ENCODE measurements around the gene CNOT4.
"Not testable (repeated sequence)": the region's sequence is repeated elsewhere in the genome, so short reads cannot be mapped to it uniquely, and the experiment has no call there.

CNOT4 gene

DNA sequence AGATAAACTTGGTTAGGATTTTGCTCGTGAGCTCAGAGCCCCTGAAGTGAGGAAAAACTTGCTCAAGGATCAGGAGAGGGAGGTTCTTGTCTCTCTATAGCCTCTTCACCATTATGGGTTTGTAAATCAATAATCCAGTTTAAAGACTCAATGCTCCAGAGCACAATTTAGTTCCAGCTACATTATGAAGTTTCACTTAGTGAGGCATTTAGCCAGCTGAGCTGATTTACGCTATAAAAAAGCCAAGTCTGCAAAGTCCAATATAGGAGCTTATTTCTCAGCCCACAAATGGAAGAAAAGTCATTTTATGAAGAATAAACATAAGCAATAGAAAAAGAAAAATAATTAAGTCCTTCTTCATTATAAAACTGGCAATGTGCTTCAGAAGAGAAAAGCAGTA lies 145.7 kb downstream of the CNOT4 start:
- no peak for DNase-seq

DNA sequence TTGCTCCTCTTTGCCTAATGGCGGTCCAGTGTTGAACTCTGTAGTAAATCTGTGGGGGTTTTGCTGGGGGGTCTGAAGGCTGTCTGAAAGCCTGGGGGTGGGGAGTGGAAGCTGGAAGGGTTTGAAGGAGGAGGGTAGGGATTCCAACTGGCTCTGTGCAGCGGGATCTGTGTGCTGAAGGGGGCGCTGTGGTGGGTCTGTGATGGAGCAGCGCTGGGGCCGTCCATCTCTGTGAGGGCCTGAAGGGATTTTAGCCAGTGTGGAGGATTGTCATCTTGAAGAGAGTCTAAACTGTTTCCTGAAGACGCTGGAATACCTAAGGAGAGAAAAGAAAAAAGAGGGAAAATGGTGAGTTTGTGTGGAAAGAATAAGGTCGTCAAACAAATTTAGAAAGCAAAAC lies 147.0 kb downstream of the CNOT4 start:
- no peak for DNase-seq

DNA sequence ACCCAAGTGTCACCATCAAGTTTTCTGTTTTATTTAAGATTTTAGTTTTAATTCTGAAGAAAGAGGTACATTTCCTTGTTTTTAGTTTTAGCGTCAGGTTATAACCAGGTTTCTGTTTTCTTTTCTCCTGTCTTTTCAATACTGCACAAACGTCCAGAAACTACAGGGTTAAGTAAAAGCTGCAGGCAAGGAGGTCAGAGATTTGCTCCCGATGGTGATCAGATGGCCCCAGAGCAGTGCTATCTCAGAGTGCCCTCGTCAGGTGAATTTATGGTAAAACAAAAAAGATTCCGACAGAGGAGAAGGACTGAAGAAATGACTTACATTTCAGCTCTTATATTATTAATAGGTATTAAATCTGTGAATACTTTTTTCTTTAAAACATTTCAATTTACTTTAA lies 148.1 kb downstream of the CNOT4 start:
- no peak for DNase-seq

DNA sequence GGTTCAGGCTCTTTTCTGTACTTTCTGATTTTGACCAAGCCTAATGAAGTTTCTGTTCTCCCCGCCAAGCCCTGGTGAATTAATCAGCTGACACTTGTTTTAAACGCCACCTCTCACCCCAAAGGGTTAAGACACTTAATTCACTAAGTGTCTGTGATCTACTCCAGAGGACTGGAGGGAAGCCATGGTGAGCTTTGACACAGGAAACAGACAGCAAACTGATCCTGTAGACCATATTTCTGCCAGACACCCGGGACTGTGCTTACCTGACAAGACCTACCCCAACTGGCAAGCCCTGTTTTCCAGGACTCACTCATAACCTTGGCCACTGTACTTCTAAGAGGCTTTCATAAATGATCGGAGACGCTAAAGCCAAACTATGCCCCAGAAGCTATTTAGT lies 150.3 kb downstream of the CNOT4 start:
- no peak for DNase-seq

DNA sequence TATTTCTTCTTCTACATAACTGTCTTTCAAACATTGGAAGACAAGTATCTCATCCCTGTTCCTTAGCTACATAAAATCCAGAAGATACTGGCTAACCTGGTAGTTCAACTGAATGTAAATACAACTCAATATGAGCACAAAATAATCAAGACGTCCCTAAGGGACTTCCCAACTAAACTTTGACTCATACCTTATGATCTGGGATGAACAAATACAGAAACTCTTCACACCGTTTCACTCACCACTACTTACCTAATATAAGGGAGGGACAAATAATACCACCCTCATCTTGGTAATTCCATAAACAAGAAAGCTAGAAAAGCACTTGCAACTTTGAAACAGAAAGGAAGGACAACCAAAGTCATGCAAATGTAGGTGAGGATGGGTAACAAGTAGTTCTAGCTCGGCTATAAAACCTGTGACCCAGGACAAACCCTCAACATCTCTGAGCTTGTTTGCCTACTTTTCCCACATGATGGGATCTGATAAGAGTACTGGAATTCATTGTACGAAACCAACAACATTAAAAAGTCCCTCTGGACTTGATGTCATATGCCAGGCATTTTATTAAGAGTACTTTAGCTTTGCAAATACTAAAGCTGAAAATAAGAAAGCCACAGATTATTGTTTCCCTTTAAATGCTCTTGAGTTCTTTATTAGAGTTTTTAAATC lies 154.4 kb downstream of the CNOT4 start:
- no peak for DNase-seq

DNA sequence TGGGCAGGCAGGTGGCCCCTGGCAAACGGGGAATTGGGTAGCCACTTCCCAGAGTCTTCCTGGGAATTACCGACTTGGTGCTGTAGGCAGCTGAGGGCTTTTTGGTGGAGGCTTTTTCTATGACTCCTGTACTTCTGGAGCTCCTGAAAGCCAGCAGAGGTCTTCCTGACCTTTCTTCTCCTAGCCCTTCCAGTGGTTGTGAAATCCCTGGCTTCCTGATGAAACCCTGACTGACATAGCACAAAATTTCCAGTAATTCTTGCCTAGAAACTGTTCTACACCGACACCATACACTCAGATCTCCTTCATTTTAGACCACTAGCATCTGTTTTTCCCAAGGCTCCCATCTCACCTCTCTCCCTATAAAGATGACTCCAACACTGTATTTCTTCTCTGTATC lies 156.1 kb downstream of the CNOT4 start:
- no peak for DNase-seq

DNA sequence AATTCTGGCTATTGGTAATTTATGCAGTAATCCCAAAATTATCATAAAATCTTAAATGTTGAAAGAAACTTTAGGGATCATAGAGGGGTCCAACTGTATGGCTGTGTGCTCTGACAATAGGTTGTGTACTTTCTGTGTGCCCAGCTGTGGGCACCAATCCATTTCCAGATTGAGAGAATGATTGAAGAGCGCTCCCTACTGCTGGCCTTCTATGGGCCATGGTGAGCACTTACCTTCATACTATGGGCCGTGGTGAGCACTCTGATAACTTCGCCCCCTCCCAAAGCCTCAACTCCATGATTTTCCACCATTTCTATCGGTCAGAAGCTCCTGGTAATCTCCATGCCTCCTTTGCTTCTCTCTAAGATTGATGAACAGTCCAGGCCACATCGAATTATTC lies 157.6 kb downstream of the CNOT4 start:
- no peak for DNase-seq

DNA sequence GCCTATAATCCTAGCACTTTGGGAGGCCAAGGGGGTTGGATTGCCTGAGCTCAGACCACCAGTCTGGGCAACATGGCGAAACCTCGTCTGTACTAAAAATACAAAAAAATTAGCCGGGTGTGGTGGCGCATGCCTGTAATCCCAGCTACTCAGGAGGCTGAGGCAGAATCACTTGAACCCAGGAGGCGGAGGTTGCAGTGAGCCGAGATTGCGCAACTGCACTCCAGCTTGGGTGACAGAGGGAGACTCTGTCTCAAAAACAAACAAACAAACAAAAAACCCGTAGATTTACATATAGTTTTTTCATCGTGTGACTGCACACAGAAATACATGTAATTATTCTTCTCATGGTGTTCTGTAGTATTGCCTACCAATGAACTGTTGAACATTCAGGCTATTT lies 158.8 kb downstream of the CNOT4 start:
- DNase-seq: not testable (repeated sequence)

DNA sequence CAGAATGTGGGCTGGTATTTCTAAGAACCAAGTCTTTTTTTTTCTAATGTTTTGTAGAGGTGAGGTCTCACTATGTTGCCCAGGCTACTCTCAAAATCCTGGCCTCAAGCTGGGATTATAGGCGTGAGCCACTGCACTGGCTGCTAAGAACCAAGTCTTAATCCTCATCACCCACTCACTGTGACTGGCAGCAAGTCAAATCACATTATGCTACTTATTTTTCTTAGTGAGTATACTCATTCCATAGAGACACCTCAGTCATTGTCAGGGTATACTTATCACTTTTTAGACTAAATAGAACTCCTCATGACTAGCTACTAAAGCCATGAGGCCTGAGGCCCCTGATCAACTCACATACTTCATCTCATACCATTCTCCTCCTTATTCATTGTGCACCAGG lies 160.2 kb downstream of the CNOT4 start:
- DNase-seq: no peak

DNA sequence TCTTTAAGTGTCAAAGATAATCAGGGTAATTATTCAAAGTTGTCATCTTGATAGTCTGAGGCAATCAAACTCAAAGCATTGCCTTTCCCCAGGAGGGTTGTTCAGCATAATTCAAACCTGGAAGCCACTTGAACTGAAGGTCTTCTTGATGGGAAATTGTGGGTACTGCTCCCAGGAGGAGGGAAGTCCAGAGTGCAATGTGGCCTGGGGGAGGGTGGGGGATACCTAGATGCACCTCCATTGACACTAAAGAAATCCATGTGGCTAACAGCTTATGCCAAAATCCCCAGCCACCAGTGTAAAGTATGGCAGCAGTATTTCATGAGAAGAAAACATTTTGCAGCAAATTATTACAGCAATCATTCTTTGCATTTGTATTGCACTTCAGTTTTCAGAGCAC lies 161.4 kb downstream of the CNOT4 start:
- no peak for DNase-seq

DNA sequence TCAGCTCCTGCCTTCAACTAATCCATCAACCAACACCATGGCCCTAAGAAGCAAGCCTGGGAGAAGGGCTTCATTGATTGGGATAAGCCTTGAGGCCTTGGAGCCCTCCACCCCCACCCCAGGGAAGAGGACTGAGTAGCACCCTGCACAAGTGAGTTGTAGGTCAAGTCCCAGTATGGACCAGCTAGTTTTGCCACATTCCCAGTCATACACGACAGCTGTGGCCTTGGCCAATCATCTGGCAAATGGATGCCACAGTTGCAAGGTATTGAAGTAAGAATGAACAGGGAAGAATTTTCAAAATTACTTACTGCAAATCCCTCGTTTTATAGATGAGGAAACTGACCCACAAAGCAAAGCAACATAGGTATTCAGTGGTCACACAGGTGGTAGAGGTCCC lies 166.5 kb downstream of the CNOT4 start:
- no peak for DNase-seq

DNA sequence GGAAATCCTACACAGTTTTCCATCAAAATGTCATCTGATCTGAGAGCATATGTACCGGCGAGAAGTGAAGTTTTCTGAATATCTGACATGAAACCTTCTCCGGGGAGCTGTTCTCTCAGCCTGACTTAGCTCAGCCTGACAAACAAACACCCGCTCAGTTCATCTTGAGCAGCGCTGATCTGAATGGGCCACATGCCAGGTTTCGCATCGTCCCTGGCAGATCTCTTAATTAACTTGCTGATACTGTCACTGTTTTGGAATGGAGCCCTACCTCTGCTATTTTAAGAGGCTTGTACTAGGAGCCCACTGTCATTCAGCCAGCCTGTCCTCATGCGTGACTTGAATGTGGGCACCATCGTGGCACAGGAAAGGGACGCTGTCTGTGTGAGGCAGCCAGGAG lies 167.0 kb downstream of the CNOT4 start:
- DNase-seq: peak in 28 of 51 donors; percentile 6 to 65 (median 25)

DNA sequence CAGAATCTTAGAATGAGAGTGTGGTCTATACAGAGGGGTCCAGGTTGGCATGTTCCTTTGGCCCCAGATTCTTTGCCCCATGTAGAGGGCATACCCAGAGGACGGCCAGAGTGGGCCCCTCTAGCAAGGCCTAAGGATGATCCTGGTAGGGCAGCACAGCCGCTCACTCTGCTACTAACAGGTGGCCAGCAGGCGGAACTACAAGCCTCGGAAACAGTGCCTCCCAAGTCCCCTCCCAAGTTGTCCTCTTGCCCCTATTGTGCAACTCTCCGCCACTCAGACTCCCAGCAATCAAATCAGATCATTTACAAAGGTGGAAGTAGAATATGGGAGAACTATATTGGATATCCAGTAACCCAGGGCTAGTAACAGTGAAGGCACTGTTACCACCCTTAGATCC lies 168.9 kb downstream of the CNOT4 start:
- no peak for DNase-seq

DNA sequence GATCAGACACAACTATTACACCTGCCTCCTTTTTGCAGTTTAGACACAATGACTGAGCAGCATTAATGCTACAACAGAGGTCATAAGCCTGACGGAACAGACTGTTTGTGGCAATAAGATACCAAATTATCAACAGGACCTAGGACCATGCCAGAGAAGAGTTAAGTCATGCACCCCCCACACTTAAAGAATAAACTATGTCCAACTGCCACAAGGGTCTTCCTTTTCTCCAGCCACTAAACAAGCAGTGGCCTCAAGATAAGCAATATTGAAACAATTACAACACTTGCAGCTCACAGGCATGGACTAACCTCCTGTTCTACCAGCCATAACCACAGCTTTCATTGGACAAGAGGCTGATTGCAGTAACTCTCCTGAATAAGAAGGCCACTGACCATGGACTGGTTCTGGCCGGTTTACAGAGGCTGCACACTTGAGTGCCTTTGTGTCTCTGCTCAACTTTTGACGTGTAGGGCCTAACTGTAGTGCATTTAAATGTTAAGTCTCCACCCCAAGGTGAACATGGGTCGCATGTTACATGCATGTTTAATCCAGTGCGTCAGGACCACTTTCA lies 171.8 kb downstream of the CNOT4 start:
- no peak for DNase-seq

DNA sequence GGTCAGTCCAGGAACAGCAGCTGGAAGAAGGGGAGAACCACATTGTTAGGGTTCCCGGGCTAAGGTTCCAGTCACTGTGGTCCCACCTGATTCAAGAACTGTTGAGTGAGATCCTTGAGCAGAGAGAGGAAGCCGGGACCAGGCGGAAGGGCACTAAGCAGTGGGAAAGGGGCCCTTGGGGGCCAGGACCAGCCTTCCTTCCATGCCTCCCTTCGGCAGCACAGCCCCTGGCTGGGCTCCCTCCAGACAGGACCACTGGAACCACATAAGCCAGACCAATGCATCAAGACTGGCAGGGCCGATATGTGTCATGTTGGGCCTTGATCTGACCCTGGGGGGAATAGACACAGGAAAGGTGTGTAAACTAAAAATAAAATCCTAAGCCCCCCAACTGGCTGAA lies 172.4 kb downstream of the CNOT4 start:
- no peak for DNase-seq

DNA sequence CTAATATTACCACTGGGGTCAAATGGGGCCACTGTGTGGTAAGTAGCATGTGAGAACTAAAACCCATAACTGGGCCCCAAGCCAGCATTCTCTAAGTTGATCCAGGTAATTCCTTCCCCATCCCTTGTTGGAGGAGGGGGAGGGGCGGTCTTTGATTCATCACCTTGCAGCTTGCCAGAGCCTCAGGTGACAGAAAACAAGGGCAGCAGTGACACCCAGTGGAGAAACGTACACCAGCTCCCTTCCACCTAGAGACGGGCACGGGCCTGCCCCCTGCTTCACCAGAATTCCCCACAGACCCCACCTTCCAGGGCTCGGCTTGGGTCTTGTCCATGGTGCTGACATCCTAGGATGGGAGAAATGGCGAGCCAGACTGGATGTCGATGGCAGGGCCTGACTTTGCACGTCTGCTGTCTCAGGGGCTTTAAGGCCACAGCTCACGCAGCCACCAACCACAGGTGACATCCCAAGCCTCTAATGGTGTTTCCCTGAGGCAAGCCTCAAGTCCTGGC lies 174.2 kb downstream of the CNOT4 start:
- peak in 24 of 51 donors; percentile 4 to 53 (median 24) for DNase-seq

DNA sequence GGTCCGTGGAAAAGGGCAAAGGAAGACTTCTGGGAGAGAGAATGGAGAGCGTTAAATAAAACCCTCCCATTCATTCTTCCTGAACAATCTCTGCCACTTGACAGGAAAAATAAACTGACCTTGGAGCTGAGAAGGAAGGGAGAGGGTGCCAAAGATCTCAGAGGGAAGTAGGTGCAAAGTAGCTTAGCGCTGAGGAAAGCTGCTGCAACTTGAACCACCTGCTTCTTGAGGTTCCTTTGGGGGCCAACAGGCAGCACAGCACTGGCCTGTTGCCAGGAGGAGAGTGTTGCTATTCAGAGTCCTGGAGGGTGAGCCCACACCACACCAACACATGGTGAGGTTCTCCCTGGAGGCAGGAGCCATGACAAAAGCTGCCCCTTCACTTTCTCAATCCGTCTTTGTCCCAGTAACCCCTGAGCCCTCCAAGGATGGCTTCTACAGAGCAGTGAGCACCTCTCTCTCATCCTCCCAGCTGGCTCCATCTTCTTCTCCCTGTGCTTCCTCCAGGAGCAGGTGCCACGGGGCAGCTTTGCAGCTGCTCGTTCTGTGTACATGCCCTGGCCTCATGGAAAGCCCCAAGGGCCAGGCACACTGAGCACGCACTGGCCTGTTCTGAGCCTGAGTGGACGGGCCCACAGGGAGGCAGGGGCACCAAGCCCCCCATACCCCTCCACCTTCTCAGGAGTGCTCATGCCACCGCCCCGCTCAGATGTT lies 174.9 kb downstream of the CNOT4 start:
- no peak for DNase-seq

DNA sequence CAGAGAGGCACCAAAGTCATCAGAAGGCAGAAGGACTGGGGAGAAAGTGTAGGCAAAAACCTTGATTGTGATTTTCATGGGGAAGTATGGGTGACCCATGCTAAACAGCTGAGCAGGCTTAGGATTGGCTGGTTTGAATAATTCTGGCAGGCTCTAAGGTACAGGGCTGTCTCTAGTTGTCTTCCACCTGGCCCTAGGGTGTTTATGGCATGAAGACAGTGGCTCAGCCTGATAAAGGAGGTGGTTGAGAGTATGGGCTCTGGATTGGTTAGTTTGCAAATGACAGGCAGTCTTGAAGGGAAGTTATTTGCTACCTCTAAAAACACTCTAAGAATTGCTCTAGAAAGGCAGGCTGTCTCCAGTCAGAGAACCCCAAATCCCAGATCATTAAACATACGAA lies 176.0 kb downstream of the CNOT4 start:
- no peak for DNase-seq

DNA sequence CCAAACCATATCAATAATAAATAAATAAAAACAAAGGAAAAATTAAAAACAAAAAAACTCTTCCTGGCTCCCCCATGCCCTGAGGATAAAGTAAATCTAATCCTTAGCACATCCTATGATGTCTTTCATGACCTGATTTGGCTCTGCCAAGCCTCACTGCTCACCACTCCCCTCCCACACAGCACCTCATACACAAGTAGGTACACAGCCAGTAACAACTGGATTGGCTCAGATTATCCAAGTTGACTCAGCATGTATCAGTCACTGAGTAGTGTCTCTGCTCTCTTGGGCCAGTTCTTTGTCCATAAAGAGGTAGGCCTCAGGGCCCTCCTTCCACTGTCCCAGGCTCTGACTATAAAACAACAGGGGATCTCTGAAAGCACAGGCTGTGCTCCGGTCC lies 176.7 kb downstream of the CNOT4 start:
- no peak for DNase-seq

DNA sequence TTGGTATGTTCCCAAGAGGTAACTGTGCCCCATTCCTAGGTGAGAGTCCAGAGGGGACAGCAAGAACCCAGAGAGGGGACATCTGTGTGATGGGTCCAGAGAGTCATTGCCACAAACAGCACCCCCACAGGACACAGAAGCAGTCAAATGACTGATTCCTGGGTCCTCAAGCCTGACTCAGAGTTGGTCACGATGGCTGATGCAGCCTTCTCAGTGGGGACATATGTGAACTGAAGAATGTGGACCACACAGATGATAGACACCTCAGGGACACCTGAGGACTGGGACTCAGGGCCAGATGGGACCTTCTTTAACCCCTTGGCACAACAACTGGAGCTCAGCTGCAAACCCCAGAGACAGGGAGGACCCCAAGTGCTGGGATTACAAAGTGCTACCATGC lies 179.8 kb downstream of the CNOT4 start:
- DNase-seq: no peak

DNA sequence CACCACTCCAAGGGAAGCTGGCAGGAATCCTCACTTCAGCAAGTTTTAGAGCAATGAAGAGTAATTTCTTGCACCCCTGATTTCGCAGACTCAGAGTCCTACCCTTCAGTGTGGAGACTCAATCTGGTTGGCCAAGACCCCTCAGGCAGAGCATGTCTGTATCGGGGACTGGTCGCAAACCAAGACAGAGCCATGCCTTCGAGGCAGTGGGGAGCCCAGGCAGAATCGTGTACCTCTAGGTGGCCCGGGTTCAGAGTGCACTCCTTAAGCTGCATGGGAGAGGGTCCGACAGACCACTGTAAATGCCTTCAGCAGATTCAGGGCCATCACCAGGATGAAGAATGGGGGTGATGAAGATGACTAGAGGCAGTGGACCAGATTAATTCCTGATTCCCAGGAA lies 181.4 kb downstream of the CNOT4 start:
- DNase-seq: no peak

DNA sequence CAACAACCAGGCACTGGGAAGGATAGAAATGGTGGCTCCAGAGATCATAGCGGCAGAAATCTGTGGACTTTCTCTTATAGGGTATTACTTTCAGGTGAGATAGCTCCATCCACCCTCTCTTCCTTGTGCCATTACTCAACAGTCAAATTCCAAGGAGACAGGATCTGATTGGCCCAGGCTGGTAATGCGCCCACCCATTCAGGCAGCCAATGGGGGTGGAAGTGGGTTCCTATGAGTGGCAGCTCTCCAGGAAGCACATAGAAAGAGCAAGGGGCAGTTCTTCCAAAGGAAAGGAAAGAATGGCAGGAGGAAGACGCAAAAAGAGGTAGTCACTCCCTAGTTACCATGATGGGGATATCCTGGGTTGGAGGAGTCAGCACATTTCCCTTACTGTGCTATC lies 181.8 kb downstream of the CNOT4 start:
- no peak for DNase-seq

DNA sequence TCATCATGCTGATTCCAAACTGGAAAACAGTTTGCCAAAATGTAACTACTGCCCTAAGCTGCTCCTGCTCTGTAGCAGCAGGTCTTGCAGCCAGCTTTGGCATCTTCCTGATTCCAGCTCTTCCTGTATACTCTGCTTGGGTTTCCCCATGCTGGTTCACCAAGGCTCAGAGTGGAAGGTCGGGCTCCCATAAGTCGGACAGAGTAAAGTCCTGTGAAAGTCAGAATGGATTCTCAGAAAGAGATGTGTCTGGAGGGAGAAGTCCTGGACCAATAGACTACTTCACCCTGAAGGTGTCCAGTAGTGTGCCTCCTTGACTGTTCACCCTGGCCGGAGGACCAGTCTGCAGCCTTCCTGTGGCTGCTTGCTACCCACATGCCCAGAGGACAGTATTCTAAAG lies 182.4 kb downstream of the CNOT4 start:
- DNase-seq: no peak
